HG03565 (cell line): ENCODE measurements around the gene SRRM5.

ENCODE experiments used
- ATAC-seq: cut with Tn5 transposase; IDR thresholded peaks from one replicate; pipeline ENCODE4 v1.9.1; 2021; ENCODE audit warnings: mild to moderate bottlenecking, moderate library complexity; ENCODE audit not compliant: unreplicated experiment

The SRRM5 gene

GRCh38 chr19:43664018-43664417 is 52.1 kb downstream of the SRRM5 start:
- no peak for ATAC-seq
